ENCODE results near the gene SAP130.

SAP130 gene

GRCh38 chr2:128027801-128028667, at the start of gene SAP130:
Gene SAP130 (minus strand): TSS chr2:128028059. CDS start chr2:128026292, 1,767 bp downstream.
- DNase-seq (ENCODE audit: low read depth): peak; percentile 96

GRCh38 chr2:128076461-128077106, 48.7 kb upstream of the SAP130 start:
- DNase-seq (ENCODE audit: low read depth): no peak

GRCh38 chr2:128073278-128073677, 45.4 kb upstream of the SAP130 start:
- no peak for DNase-seq (ENCODE audit: low read depth)

GRCh38 chr2:128069769-128070168, 41.9 kb upstream of the SAP130 start:
- DNase-seq (ENCODE audit: low read depth): no peak

GRCh38 chr2:128064353-128064752, 36.5 kb upstream of the SAP130 start:
- DNase-seq (ENCODE audit: low read depth): no peak

GRCh38 chr2:128062571-128062970, 34.7 kb upstream of the SAP130 start:
- no peak for DNase-seq (ENCODE audit: low read depth)

GRCh38 chr2:128058114-128058513, 30.3 kb upstream of the SAP130 start:
- DNase-seq (ENCODE audit: low read depth): no peak

GRCh38 chr2:128057334-128057733, 29.5 kb upstream of the SAP130 start:
- no peak for DNase-seq (ENCODE audit: low read depth)

- no peak for DNase-seq (ENCODE audit: low read depth)
Observed at GRCh38 chr2:128054104-128054885, 26.4 kb upstream of the SAP130 start.

- DNase-seq (ENCODE audit: low read depth): no peak
Observed at GRCh38 chr2:128053331-128053730, 25.5 kb upstream of the SAP130 start.

GRCh38 chr2:128043041-128043440, 15.2 kb upstream of the SAP130 start:
- DNase-seq (ENCODE audit: low read depth): no peak

GRCh38 chr2:128041561-128041960, 13.7 kb upstream of the SAP130 start:
- DNase-seq (ENCODE audit: low read depth): no peak

- no peak for DNase-seq (ENCODE audit: low read depth)
Observed at GRCh38 chr2:128040166-128040771, 12.4 kb upstream of the SAP130 start.

- DNase-seq (ENCODE audit: low read depth): no peak
Observed at GRCh38 chr2:128039535-128039934, 11.7 kb upstream of the SAP130 start.

- DNase-seq (ENCODE audit: low read depth): no peak
Observed at GRCh38 chr2:128038411-128038810, 10.6 kb upstream of the SAP130 start.

GRCh38 chr2:128037649-128038048, 9.8 kb upstream of the SAP130 start:
- no peak for DNase-seq (ENCODE audit: low read depth)

- no peak for DNase-seq (ENCODE audit: low read depth)
Observed at GRCh38 chr2:128036748-128037607, 9.1 kb upstream of the SAP130 start.

- no peak for DNase-seq (ENCODE audit: low read depth)
Observed at GRCh38 chr2:128032092-128032491, 4.2 kb upstream of the SAP130 start.

GRCh38 chr2:128028668-128029054, 802 bp upstream of the SAP130 start:
- DNase-seq (ENCODE audit: low read depth): no peak

GRCh38 chr2:128027278-128027800, 520 bp downstream of the SAP130 start:
- DNase-seq (ENCODE audit: low read depth): peak; percentile 99
